ENCODE measurements around the gene TEX35.

Gene TEX35

GRCh38 chr1:178563099-178563820, 50.4 kb downstream of the TEX35 start:
- H3K4me3 ChIP-seq (ENCODE audit: low read depth, low read length), result no peak overlapping the region
- ChIA-PET CTCF (no interaction called here), POLR2A (no interaction called here)
- H3K27ac ChIP-seq (ENCODE audit: extremely low read depth, low read depth, low read length), result no peak overlapping the region
- no peaks in the 10 kb centered on the region for H3K4me1 ChIP-seq (ENCODE audit: control insufficient read depth, insufficient read depth, low read length)
- no peaks in the 10 kb centered on the region for H3K9me3 ChIP-seq (ENCODE audit: control insufficient read depth, insufficient read depth, low read depth, low read length)
- no peak for TF ChIP-seq OVOL3 (tag by site-specific recombination; IDR thresholded peaks at IDR 0.05)
- TF ChIP-seq ZBTB17 (tag by site-specific recombination; IDR thresholded peaks at IDR 0.05), result no peak
- no peak for TF ChIP-seq ZNF302 (tag by site-specific recombination; IDR thresholded peaks at IDR 0.05; ENCODE audit: low read depth)
- TF ChIP-seq REPIN1 (tag by site-specific recombination; IDR thresholded peaks at IDR 0.05; ENCODE audit: low read depth), result no peak
- no peak for TF ChIP-seq AEBP2 (tag by site-specific recombination; IDR thresholded peaks at IDR 0.05; ENCODE audit: borderline replicate concordance)
- TF ChIP-seq SALL2 (tag by site-specific recombination; IDR thresholded peaks at IDR 0.05; ENCODE audit: borderline replicate concordance), result no peak
- no peak for TF ChIP-seq CTCF (tag by site-specific recombination; IDR thresholded peaks at IDR 0.05)
- no peak for TF ChIP-seq ZBTB21 (tag by site-specific recombination; IDR thresholded peaks at IDR 0.05)
- no peak for TF ChIP-seq KLF10 (tag by site-specific recombination; IDR thresholded peaks at IDR 0.05)
- no peak for TF ChIP-seq ZFP69B (tag by site-specific recombination; IDR thresholded peaks at IDR 0.05)
- TF ChIP-seq ZNF114 (tag by site-specific recombination; IDR thresholded peaks at IDR 0.05), result no peak
- no peak for TF ChIP-seq ZNF416 (tag by site-specific recombination; IDR thresholded peaks at IDR 0.05)
- TF ChIP-seq ZFHX2 (tag by site-specific recombination; conservative IDR thresholded peaks at IDR 0.05), result no peak
- TF ChIP-seq ZNF580 (tag by site-specific recombination; IDR thresholded peaks at IDR 0.05), result no peak
- TF ChIP-seq ZNF169 (tag by site-specific recombination; IDR thresholded peaks at IDR 0.05), result no peak
- TF ChIP-seq ZNF202 (tag by site-specific recombination; IDR thresholded peaks at IDR 0.05; ENCODE audit: borderline replicate concordance), result no peak
- TF ChIP-seq EGR2 (tag by site-specific recombination; IDR thresholded peaks at IDR 0.05; ENCODE audit: low read depth), result no peak
- H3K36me3 ChIP-seq (ENCODE audit: control insufficient read depth in 2 of 2, insufficient read depth in 1 of 2, low read length in 2 of 2), result no peaks in the 10 kb centered on the region

- H3K9me3 ChIP-seq (ENCODE audit: control insufficient read depth, insufficient read depth, low read depth, low read length), result no peaks in the 10 kb centered on the region
- CTCF ChIA-PET, result interaction anchor here (0.6 kb wide), 1 partner anchor 189 kb away, joined by 3 read pairs; no protein-coding TSS in a partner anchor
- H3K4me1 ChIP-seq (ENCODE audit: control insufficient read depth, insufficient read depth, low read length), result no peaks in the 10 kb centered on the region
- H3K27ac ChIP-seq (ENCODE audit: extremely low read depth, low read depth, low read length), result no peak overlapping the region
- H3K36me3 ChIP-seq (ENCODE audit: control insufficient read depth in 2 of 2, insufficient read depth in 1 of 2, low read length in 2 of 2), result no peaks in the 10 kb centered on the region
- H3K4me3 ChIP-seq (ENCODE audit: low read depth, low read length), result no peak overlapping the region
- POLR2A ChIA-PET, result no interaction called here
- TF ChIP-seq ZNF362 (tag by site-specific recombination; IDR thresholded peaks at IDR 0.05) (no peak), ZSCAN30 (tag by site-specific recombination; IDR thresholded peaks at IDR 0.05) (no peak), ZNF18 (tag by site-specific recombination; IDR thresholded peaks at IDR 0.05) (no peak), MYNN (tag by site-specific recombination; IDR thresholded peaks at IDR 0.05; ENCODE audit: borderline replicate concordance) (no peak), SCRT2 (tag by site-specific recombination; IDR thresholded peaks at IDR 0.05) (no peak), YY1 (tag by site-specific recombination; IDR thresholded peaks at IDR 0.05) (no peak), ZNF132 (tag by site-specific recombination; IDR thresholded peaks at IDR 0.05; ENCODE audit: borderline replicate concordance) (no peak), PATZ1 (tag by site-specific recombination; IDR thresholded peaks at IDR 0.05) (no peak)
These were observed 51.3 kb downstream of the TEX35 start for GRCh38 chr1:178564086-178564782.

Measured in HEK293 (cell line).